K562 (cell line): ENCODE data around the gene PSMB11. TPM values are rescaled to one million over a fixed set of nuclear protein-coding genes. Genes with fewer than 3 reads are reported as not detected.
A peak's percentile ranks its signal among the peaks of the same experiment; 100 is the strongest.

Experiments used
- CBX3 ChIP-seq, 2 experiments: IDR thresholded peaks; 1 replicate in 1 of 2; 2 replicates in 1 of 2; pipeline ENCODE4 v1.6.1; 2012; ENCODE audit warnings: inconsistent platforms in 2 of 2, low read length in 2 of 2, borderline replicate concordance in 1 of 2, control low read depth in 1 of 2
- CHD4 ChIP-seq: fragments of 200-600 bp; sonication (generic); IDR thresholded peaks from 3 replicates; pipeline ENCODE4 v1.6.1; 2012; ENCODE audit warnings: low read depth, mild to moderate bottlenecking, mixed read lengths, low read length, inconsistent platforms; ENCODE audit not compliant: insufficient read depth, insufficient replicate concordance, poor library complexity, severe bottlenecking
- DACH1 ChIP-seq: fragments of 450-650 bp; IDR thresholded peaks from 2 replicates; pipeline ENCODE4 v1.6.1; 2018; ENCODE audit not compliant: partially characterized antibody
- HNRNPL ChIP-seq: fragments of 200-400 bp; formaldehyde crosslinking; IDR thresholded peaks from 2 replicates; pipeline ENCODE4 v1.6.1; 2017; ENCODE audit warnings: low read depth, mild to moderate bottlenecking, low read length
- MEF2A ChIP-seq: IDR thresholded peaks from 2 replicates; pipeline ENCODE4 v1.6.1; 2011; ENCODE audit warnings: low read depth, mild to moderate bottlenecking, low read length, moderate library complexity; ENCODE audit not compliant: control insufficient read depth
- MXI1 ChIP-seq: IDR thresholded peaks from 2 replicates; pipeline ENCODE4 v1.6.1; 2011; ENCODE audit warnings: low read depth, mild to moderate bottlenecking, improper control_type of control experiment, low read length
- SNIP1 ChIP-seq: fragments of 450-650 bp; IDR thresholded peaks from 2 replicates; pipeline ENCODE4 v1.7.1; 2017; ENCODE audit warnings: low read depth, mild to moderate bottlenecking
- polyA plus RNA-seq, 8 experiments: library from polyadenylated mRNA; depleted of rRNA in 4 of 8; stranded (reverse) in 5 of 8; unstranded in 3 of 8; fragments of >200 nt; fragmentation: Nextera tagmentation in 2 of 8; fragmentation: Illumina TruSeq in 1 of 8; extraction: Ambion mirVana in 2 of 8; extraction: Trizol in 1 of 8; gene quantifications; 2 replicates each; pipeline versions ENCODE4 v1.2.1 to v1.2.3, GENCODE V29; 2011 to 2014; ENCODE audit warnings: inconsistent platforms in 1 of 8, missing spikeins in 1 of 8
- total RNA-seq, 7 experiments: library from RNA; depleted of rRNA in 6 of 7; stranded (reverse); fragments of >200 nt in 6 of 7; fragmentation: Illumina TruSeq in 2 of 7; extraction: Trizol in 2 of 7; gene quantifications; 2 replicates each; pipeline versions ENCODE4 v1.2.1 to v1.2.3, GENCODE V29; 2011 to 2021; ENCODE audit warnings: low replicate concordance in 1 of 7
- TF ChIP-seq, protein P1 (sequence below): fragments of 450-650 bp; IDR thresholded peaks from 2 replicates; pipeline ENCODE4 v1.6.1; 2016; ENCODE audit warnings: mild to moderate bottlenecking, moderate library complexity
- TF ChIP-seq, protein P2 (sequence below): fragments of 250-450 bp; sonication (Bioruptor Pico); IDR thresholded peaks from 2 replicates; pipeline ENCODE4 v1.8.0; 2022; ENCODE audit warnings: inconsistent platforms
- TF ChIP-seq, protein P3 (sequence below): fragments of 250-450 bp; sonication (Bioruptor Pico); IDR thresholded peaks from 2 replicates; pipeline ENCODE4 v1.9.0; 2021; ENCODE audit warnings: mild to moderate bottlenecking, inconsistent platforms

Gene PSMB11
- total and polyA plus RNA-seq, 9 of the 15 experiments (the other 6 are each of a cell fraction or from before 2014, with no cell fraction given): not detected

DNA sequence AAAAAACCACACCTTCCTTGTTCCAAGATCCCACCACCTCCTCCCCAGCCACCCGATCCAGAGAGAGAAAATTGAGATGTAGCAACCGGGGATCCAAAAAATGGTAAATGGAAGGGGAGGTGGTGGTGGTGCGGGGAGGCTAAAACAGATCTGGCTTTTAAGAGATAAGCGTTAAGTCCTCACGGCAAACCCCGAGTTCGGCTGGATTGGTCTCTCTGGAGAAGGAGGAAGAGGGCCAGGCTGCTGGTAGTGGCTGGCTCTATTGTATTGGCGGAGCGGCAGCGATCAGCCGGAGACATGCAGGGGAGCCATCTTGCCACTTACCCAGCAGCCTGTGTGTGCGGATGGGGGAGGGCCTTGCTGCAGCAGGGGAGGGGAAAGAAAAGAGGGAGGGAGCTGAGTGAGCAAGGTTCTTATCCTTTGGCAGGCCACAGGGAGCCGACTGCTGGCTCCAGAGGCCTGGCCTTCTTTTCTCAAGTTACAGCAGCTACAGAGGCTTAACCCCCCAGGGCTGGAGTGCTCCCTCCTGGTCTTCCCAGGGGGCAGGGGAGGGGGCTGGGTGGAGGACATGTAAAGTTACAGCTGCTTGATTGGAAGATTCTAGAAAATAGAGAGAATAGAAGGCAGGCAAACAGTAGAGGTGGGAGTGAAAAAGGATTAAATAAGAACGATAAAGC lies 29.4 kb downstream of the PSMB11 start (continued):
- TF ChIP-seq, protein P1, sequence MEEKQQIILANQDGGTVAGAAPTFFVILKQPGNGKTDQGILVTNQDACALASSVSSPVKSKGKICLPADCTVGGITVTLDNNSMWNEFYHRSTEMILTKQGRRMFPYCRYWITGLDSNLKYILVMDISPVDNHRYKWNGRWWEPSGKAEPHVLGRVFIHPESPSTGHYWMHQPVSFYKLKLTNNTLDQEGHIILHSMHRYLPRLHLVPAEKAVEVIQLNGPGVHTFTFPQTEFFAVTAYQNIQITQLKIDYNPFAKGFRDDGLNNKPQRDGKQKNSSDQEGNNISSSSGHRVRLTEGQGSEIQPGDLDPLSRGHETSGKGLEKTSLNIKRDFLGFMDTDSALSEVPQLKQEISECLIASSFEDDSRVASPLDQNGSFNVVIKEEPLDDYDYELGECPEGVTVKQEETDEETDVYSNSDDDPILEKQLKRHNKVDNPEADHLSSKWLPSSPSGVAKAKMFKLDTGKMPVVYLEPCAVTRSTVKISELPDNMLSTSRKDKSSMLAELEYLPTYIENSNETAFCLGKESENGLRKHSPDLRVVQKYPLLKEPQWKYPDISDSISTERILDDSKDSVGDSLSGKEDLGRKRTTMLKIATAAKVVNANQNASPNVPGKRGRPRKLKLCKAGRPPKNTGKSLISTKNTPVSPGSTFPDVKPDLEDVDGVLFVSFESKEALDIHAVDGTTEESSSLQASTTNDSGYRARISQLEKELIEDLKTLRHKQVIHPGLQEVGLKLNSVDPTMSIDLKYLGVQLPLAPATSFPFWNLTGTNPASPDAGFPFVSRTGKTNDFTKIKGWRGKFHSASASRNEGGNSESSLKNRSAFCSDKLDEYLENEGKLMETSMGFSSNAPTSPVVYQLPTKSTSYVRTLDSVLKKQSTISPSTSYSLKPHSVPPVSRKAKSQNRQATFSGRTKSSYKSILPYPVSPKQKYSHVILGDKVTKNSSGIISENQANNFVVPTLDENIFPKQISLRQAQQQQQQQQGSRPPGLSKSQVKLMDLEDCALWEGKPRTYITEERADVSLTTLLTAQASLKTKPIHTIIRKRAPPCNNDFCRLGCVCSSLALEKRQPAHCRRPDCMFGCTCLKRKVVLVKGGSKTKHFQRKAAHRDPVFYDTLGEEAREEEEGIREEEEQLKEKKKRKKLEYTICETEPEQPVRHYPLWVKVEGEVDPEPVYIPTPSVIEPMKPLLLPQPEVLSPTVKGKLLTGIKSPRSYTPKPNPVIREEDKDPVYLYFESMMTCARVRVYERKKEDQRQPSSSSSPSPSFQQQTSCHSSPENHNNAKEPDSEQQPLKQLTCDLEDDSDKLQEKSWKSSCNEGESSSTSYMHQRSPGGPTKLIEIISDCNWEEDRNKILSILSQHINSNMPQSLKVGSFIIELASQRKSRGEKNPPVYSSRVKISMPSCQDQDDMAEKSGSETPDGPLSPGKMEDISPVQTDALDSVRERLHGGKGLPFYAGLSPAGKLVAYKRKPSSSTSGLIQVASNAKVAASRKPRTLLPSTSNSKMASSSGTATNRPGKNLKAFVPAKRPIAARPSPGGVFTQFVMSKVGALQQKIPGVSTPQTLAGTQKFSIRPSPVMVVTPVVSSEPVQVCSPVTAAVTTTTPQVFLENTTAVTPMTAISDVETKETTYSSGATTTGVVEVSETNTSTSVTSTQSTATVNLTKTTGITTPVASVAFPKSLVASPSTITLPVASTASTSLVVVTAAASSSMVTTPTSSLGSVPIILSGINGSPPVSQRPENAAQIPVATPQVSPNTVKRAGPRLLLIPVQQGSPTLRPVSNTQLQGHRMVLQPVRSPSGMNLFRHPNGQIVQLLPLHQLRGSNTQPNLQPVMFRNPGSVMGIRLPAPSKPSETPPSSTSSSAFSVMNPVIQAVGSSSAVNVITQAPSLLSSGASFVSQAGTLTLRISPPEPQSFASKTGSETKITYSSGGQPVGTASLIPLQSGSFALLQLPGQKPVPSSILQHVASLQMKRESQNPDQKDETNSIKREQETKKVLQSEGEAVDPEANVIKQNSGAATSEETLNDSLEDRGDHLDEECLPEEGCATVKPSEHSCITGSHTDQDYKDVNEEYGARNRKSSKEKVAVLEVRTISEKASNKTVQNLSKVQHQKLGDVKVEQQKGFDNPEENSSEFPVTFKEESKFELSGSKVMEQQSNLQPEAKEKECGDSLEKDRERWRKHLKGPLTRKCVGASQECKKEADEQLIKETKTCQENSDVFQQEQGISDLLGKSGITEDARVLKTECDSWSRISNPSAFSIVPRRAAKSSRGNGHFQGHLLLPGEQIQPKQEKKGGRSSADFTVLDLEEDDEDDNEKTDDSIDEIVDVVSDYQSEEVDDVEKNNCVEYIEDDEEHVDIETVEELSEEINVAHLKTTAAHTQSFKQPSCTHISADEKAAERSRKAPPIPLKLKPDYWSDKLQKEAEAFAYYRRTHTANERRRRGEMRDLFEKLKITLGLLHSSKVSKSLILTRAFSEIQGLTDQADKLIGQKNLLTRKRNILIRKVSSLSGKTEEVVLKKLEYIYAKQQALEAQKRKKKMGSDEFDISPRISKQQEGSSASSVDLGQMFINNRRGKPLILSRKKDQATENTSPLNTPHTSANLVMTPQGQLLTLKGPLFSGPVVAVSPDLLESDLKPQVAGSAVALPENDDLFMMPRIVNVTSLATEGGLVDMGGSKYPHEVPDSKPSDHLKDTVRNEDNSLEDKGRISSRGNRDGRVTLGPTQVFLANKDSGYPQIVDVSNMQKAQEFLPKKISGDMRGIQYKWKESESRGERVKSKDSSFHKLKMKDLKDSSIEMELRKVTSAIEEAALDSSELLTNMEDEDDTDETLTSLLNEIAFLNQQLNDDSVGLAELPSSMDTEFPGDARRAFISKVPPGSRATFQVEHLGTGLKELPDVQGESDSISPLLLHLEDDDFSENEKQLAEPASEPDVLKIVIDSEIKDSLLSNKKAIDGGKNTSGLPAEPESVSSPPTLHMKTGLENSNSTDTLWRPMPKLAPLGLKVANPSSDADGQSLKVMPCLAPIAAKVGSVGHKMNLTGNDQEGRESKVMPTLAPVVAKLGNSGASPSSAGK: no peak
- TF ChIP-seq DACH1 (no peak), HNRNPL (no peak), CHD4 (no peak), CBX3 (IDR thresholded peaks at IDR 0.05; ENCODE audit: borderline replicate concordance in 1 of 2, low read length in 2 of 2) (no peak), MXI1 (no peak), SNIP1 (no peak), MEF2A (no peak)
- TF ChIP-seq, protein P2, sequence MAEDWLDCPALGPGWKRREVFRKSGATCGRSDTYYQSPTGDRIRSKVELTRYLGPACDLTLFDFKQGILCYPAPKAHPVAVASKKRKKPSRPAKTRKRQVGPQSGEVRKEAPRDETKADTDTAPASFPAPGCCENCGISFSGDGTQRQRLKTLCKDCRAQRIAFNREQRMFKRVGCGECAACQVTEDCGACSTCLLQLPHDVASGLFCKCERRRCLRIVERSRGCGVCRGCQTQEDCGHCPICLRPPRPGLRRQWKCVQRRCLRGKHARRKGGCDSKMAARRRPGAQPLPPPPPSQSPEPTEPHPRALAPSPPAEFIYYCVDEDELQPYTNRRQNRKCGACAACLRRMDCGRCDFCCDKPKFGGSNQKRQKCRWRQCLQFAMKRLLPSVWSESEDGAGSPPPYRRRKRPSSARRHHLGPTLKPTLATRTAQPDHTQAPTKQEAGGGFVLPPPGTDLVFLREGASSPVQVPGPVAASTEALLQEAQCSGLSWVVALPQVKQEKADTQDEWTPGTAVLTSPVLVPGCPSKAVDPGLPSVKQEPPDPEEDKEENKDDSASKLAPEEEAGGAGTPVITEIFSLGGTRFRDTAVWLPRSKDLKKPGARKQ: no peak
- TF ChIP-seq, protein P3, sequence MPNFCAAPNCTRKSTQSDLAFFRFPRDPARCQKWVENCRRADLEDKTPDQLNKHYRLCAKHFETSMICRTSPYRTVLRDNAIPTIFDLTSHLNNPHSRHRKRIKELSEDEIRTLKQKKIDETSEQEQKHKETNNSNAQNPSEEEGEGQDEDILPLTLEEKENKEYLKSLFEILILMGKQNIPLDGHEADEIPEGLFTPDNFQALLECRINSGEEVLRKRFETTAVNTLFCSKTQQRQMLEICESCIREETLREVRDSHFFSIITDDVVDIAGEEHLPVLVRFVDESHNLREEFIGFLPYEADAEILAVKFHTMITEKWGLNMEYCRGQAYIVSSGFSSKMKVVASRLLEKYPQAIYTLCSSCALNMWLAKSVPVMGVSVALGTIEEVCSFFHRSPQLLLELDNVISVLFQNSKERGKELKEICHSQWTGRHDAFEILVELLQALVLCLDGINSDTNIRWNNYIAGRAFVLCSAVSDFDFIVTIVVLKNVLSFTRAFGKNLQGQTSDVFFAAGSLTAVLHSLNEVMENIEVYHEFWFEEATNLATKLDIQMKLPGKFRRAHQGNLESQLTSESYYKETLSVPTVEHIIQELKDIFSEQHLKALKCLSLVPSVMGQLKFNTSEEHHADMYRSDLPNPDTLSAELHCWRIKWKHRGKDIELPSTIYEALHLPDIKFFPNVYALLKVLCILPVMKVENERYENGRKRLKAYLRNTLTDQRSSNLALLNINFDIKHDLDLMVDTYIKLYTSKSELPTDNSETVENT (CRISPR knock-in tag): peak; percentile 61; the same call in 1 of the 2 replicates
